ELR (cell line): ENCODE measurements around the gene SCAF8.
"Not testable (repeated sequence)": the region's sequence is repeated elsewhere in the genome, so short reads cannot be mapped to it uniquely, and the experiment has no call there.

Source experiments
- DNase-seq: peaks from one replicate; pipeline ENCODE4 v3.0.0-alpha.2; 2015; ENCODE audit warnings: low read depth

SCAF8 gene

GRCh38 chr6:154733626-154734382, 588 bp downstream of the SCAF8 start:
- DNase-seq: peak; percentile 98

- DNase-seq: no peak
These were observed 3.5 kb downstream of the SCAF8 start for GRCh38 chr6:154736618-154737259.

- no peak for DNase-seq
These were observed 4.2 kb downstream of the SCAF8 start for GRCh38 chr6:154737424-154737823.

- no peak for DNase-seq
These were observed 5.3 kb downstream of the SCAF8 start for GRCh38 chr6:154738551-154738961.

GRCh38 chr6:154740658-154741057, 7.4 kb downstream of the SCAF8 start:
- DNase-seq: no peak

- no peak for DNase-seq
These were observed 9.7 kb downstream of the SCAF8 start for GRCh38 chr6:154742891-154743290.

GRCh38 chr6:154744029-154744745, 11.0 kb downstream of the SCAF8 start:
- not testable (repeated sequence) for DNase-seq

- DNase-seq: no peak
These were observed 12.0 kb downstream of the SCAF8 start for GRCh38 chr6:154745243-154745642.

GRCh38 chr6:154749341-154749740, 16.1 kb downstream of the SCAF8 start:
- DNase-seq: no peak

GRCh38 chr6:154751011-154751800, 18.0 kb downstream of the SCAF8 start:
- no peak for DNase-seq

- DNase-seq: no peak
These were observed 18.8 kb downstream of the SCAF8 start for GRCh38 chr6:154752022-154752421.

- peak; percentile 22 for DNase-seq
These were observed 20.9 kb downstream of the SCAF8 start for GRCh38 chr6:154754152-154754551.

GRCh38 chr6:154757352-154758050, 24.3 kb downstream of the SCAF8 start:
- DNase-seq: no peak

GRCh38 chr6:154758125-154758524, 24.9 kb downstream of the SCAF8 start:
- DNase-seq: no peak

- DNase-seq: no peak
These were observed 30.4 kb downstream of the SCAF8 start for GRCh38 chr6:154763650-154764049.

GRCh38 chr6:154765273-154765672, 32.1 kb downstream of the SCAF8 start:
- DNase-seq: no peak

- no peak for DNase-seq
These were observed 33.1 kb downstream of the SCAF8 start for GRCh38 chr6:154766288-154766687.

- DNase-seq: no peak
These were observed 33.9 kb downstream of the SCAF8 start for GRCh38 chr6:154767003-154767723.

GRCh38 chr6:154768280-154768679, 35.1 kb downstream of the SCAF8 start:
- DNase-seq: peak; percentile 37

- DNase-seq: no peak
These were observed 40.4 kb downstream of the SCAF8 start for GRCh38 chr6:154773610-154774089.

GRCh38 chr6:154779157-154779556, 45.9 kb downstream of the SCAF8 start:
- DNase-seq: not testable (repeated sequence)
